NCI-H2107 treated with DMSO at 0.1 percent for 48 hours (cell line): ENCODE data around the gene CYP2U1.
"Not testable (repeated sequence)": the region's sequence is repeated elsewhere in the genome, so short reads cannot be mapped to it uniquely, and the experiment has no call there.

Source experiments
- DNase-seq: peaks from one replicate; lab custom pipeline; 2025; ENCODE audit not compliant: unreplicated experiment; lab: John Stamatoyannopoulos, UW

Gene CYP2U1

DNA sequence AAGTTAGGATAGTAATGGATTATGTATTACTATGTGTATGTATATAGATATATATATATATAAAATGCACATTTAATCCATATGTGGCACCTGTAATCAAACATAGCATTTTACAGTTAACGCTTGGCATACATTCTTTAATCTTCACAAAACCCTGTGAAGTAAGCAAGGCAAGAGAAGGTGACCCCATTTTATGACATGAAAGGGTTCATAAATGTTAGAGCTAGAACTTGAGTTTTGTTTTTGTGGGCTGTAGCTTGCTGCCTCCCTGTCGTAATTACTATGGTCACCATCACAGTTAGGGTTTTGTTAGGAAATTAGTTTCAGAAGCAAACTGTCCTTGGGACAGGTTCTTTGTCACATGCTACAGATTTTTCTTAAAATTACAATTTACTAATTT, 13.8 kb upstream of the CYP2U1 start:
- DNase-seq: no peak

GRCh38 chr4:107922486-107923473, 8.6 kb upstream of the CYP2U1 start:
- no peak for DNase-seq

- DNase-seq: not testable (repeated sequence)
Observed at GRCh38 chr4:107925713-107926112, 5.6 kb upstream of the CYP2U1 start.

DNA sequence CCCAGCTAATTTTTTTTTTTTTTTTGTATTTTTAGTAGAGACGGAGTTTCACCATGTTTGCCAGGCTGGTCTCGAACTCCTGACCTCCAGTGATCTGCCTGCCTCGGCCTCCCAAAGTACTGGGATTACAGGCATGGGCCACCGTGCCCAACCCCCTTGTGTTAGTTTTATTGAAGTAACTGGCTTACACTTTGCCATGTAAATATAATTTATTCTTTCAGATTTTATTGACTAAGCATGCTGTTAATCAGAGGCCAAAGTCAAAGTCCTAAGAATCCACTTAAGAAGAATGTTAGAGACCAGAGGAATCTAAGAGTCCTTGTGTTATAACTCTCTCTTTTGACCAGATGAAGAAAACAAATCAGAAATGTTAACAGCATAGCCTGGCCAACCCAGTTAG, 4.5 kb upstream of the CYP2U1 start:
- DNase-seq: not testable (repeated sequence)

- DNase-seq: no peak
Observed at GRCh38 chr4:107931775-107932321, 499 bp downstream of the CYP2U1 start.

GRCh38 chr4:107935246-107935645, 3.9 kb downstream of the CYP2U1 start:
- DNase-seq: no peak

GRCh38 chr4:107937040-107937439, 5.7 kb downstream of the CYP2U1 start:
- DNase-seq: no peak

- DNase-seq: no peak
Observed at GRCh38 chr4:107939307-107939706, 8.0 kb downstream of the CYP2U1 start.

DNA sequence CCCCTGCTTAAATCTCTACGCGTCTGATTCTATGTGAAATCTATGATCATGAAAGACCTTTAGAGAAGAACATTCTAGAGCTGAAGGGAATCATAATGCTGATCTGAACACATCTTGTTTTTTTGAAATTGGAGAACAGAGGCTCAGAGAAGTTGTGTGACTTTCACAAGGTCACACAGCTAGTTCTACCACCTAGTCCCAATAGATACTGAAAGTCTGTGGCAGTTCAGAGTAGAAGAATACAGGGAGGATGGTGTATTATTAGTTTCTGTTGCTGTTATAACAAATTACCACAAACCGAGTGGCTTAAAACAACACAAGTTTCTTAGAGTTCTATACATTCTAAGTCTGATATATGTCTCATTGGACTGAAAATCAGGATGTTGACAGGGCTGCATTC, 14.5 kb downstream of the CYP2U1 start:
- no peak for DNase-seq

DNA sequence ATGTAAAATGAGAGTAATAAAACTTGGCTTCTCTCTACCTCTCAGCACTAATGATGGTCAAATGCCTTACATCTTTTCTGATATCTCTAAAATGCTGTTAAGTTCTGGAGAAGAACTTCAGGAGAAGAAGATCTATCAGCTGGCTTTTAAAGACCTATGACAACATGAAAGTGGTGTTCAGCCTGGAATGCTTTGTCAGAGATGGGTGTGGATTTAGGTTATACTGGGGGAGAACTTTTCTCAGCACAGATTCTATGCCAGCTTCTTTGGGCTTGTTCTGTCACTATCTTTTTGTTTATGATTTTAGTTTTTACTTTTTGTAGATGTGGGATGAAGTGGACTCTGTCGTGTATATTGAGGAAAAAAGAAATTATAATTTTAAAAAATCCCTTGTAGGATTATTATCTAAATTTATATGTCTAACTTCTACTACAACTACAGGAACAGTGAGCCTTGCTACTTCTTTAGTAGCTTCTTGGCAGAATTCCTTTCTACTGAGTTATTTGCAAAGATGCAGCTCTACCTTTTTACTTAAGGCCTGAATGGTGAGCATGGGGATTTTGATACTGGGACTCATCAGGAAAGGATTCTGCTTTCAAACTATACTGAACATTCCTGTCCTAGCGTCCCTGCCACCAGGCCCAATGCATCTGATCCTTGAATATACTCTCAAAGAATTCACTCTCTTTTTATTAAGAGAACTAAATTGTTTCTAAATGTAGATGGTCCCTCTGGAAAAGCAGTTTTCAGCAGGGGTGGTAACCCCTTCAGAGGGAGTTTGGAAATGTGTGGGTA, 19.6 kb downstream of the CYP2U1 start:
- no peak for DNase-seq

DNA sequence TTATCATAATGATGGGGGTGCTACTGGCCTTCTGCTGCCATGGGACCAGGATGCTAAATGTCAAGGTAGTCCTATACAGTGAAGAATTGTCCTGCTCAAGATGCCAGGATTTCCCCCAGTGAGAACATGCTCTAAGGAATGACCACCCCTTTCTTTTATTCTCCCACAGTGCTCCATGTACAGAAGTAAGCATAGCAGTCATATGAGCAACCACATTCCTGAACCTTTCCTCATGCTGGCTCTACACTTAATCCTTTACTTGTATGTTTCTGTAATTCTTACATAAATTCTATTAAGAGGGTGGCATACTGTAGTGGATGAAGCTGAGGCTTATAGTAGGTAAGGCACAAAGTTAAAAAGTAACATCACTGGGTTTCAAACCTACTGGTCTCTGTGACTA, 20.2 kb downstream of the CYP2U1 start:
- DNase-seq: no peak

DNA sequence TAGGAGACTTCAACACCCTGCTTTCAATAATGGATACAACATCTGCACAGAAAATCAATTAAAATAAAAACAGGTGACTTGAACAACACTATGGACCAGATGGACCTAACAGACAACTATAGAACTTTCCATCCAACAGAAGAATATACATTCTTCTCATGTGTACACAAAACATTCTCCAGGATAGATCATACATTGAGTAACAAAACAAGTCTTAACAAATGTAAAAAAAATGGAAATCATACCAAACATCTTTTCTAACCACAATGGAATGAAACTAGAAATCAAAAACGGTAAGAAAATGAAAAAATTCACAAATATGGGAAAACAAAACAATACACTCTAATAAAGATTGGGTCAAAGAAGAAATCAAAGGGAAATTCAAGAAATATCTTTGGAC, 24.7 kb downstream of the CYP2U1 start:
- DNase-seq: no peak

- no peak for DNase-seq
Observed at GRCh38 chr4:107966903-107967302, 35.6 kb downstream of the CYP2U1 start.

DNA sequence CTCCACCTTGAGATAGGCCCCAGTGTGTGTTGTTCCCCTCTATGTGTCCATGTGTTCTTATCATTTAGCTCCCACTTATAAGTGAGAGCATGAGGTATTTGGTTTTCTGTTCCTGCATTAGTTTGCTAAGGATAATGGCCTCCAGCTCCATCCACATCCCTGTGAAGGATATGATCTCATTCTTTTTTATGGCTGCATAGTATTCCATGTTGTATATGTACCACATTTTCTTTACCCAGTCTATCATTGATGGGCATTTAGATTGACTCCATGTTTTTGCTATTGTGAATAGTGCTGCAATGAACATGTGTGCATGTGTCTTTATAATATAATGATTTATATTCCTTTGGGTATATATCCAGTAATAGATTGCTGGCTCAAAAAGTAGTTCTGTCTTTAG, 36.2 kb downstream of the CYP2U1 start:
- DNase-seq: not testable (repeated sequence)

- DNase-seq: not testable (repeated sequence)
Observed at GRCh38 chr4:107967921-107968320, 36.6 kb downstream of the CYP2U1 start.

DNA sequence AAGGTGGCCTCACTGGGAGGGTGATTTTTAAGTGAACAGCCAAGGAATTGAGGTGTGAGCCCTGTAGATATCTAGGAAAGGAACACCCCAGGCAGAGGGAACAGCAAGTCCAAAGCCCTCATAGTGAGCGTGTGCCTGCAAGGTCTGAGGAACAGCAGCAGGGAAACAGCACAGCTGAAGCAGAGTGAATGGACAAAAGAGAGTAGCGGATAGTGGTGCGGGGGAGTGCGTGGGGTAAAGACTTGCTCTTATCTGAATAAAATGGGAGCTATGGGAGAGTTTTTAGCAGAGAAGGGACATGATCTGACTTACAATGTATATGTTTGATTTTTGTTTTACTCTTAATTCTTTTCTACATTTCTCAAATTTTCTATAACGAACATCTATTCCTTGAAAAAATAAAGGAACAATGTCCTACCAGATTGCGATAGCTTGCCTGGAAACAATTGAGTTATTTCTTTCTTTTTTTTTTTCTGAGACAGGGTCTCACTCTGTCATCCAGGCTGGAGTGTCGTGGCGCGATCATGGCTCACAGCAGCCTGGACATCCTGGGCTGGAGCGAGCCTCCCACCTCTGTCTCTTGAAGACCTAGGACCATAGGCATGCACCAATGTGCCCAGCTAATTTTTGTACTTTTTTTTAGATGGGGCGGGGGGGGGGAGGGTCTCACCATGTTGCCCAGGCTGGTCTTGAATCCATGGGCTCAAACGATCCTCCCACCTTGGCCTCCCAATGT, 38.9 kb downstream of the CYP2U1 start:
- DNase-seq: no peak

DNA sequence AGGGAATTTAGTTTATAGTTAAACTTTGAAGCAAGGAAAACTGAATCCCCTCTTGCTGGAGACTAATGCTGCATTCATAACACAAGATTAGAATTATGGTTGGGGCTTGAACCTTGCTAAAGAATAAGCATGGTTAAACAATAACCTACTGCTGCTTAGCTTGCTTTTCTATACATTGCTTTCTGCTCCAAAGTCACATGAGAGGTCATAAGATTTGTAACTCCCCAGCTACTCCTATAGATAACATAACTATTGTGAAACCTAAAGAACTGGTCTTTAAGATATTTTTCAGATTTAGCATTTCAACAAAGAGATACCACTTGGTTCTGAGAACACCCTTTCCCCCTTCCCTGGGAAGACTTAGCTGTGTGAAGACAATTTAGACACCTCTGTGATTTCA, 41.3 kb downstream of the CYP2U1 start:
- DNase-seq: no peak

DNA sequence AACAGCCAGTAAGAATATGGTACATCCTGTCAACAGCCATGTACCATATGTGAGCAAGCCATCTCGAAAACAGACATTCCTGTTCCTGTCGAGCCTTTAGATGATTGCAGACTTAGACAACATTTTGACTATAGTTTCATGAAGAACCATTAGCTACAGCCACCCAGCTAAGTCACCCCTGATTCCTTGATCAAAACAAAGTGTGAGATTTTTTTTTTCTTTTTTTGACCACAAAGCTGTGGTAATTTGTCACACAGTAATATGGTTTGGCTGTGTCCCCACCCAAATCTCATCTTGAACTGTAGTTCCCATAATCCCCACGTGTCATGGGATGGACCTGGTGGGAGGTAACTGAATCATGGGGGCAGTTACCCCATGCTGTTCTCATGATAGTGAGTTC, 43.2 kb downstream of the CYP2U1 start:
- no peak for DNase-seq

DNA sequence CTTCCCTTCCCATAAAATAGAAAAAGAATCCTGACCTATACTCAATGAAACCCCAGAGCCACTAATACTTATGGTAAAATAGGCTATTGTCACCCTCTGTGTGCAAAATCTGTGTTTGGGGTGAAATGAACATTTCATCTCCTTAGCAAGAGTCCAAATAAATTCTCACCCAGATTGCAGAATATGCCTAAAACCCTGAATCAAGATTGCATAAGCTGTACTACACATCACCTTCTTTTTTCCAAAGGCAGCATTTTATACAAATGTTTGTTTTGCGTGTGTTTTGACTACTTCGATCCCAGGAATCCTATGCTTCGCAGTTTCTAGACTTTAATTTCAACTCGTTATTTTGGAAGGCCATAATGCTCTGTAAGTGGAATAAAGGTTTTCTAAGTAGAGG, 46.1 kb downstream of the CYP2U1 start:
- no peak for DNase-seq

GRCh38 chr4:107977966-107978705, 46.8 kb downstream of the CYP2U1 start:
- DNase-seq: no peak
